Measurements from ENCODE around the gene PPP6R2. TPM values are rescaled to one million over a fixed set of nuclear protein-coding genes. Genes with fewer than 3 reads are reported as not detected.

PPP6R2 gene
- total and polyA plus RNA-seq, 9 of the 15 experiments (the other 6 are each of a cell fraction or from before 2014, with no cell fraction given): 0.32 to 39.8 (median 21.4) TPM

DNA sequence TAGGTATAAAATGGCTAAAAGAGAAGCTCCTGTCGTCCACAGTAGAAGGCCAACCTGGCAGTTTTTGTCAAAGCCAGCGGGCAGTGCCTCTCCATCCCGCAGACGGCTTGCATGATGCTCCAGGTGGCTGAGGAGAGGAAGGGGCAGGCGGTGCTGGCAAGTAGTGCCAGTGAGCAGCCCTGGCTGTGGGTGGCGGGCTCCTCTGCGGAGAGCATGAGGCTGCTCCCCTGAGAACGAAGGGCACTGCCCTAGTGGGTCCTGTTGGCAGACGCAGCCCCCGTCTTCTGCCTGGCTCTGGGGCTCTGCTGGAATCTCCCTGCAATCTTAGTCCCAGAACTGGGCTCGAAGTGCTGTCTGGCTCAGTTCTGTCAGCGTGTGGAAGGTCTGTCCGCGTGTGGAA is 80.8 kb downstream of the PPP6R2 start:
- H3K4me2 ChIP-seq (ENCODE audit: insufficient read depth, low read length): no peak overlapping the region
- ATAC-seq (no peak), DNase-seq (ENCODE audit: extremely low read depth in 1 of 4, low spot score in 3 of 4) (no peak), FAIRE-seq (no peak)
- peaks cover 71% of the 10 kb centered on the region; the same call in 2 of the 3 replicates for H3K36me3 ChIP-seq (ENCODE audit: control insufficient read depth, insufficient read depth, low read length)
- no peaks in the 10 kb centered on the region for H3K9me3 ChIP-seq (replicated peaks; ENCODE audit: control insufficient read depth, insufficient read depth, low read depth, low read length)
- CTCF ChIA-PET (ENCODE audit: low intra/inter-chr PET ratio): no interaction called here
- H3K9me1 ChIP-seq (ENCODE audit: control insufficient read depth, insufficient read depth, low read length): no peaks in the 10 kb centered on the region
- in situ Hi-C loops (cut with MboI): no loop called here
- H3K4me3 ChIP-seq: no peak overlapping the region
- BruUV-seq (replicated peaks): no TSS peak
- H3K9ac ChIP-seq (ENCODE audit: insufficient read depth in 1 of 2, low read depth in 2 of 2, low read length in 2 of 2): no peak overlapping the region
- no peak overlapping the region for H3K27ac ChIP-seq (ENCODE audit: extremely low read depth, low read depth, low read length)
- intact Hi-C loops (cut with micrococcal nuclease): no loop called here
- no peaks in the 10 kb centered on the region for H3K27me3 ChIP-seq (ENCODE audit: control insufficient read depth in 2 of 2, insufficient read depth in 2 of 2, low read length in 2 of 2)
- 94% methylated on average over 7 of the region's 14 CpGs for WGBS (ENCODE audit: insufficient coverage, low coverage, missing lambda C conversion rate)
- no peaks in the 10 kb centered on the region for H4K20me1 ChIP-seq (replicated peaks; ENCODE audit: control insufficient read depth, insufficient read depth, low read length)
- peaks cover 0 to 6% of the 10 kb centered on the region in 2 experiments; a peak in 2 of 5 replicates for H3K4me1 ChIP-seq (replicated peaks in 1 of 2; ENCODE audit: control insufficient read depth in 2 of 2, insufficient read depth in 2 of 2, low read length in 2 of 2)
- no peaks in the 10 kb centered on the region for H3K79me2 ChIP-seq (ENCODE audit: control insufficient read depth, insufficient read depth, low read length)
- POLR2A ChIA-PET: no interaction called here
- TF ChIP-seq RHOXF2B (CRISPR knock-in tag; conservative IDR thresholded peaks at IDR 0.05): no peak
- TF ChIP-seq, protein P1, sequence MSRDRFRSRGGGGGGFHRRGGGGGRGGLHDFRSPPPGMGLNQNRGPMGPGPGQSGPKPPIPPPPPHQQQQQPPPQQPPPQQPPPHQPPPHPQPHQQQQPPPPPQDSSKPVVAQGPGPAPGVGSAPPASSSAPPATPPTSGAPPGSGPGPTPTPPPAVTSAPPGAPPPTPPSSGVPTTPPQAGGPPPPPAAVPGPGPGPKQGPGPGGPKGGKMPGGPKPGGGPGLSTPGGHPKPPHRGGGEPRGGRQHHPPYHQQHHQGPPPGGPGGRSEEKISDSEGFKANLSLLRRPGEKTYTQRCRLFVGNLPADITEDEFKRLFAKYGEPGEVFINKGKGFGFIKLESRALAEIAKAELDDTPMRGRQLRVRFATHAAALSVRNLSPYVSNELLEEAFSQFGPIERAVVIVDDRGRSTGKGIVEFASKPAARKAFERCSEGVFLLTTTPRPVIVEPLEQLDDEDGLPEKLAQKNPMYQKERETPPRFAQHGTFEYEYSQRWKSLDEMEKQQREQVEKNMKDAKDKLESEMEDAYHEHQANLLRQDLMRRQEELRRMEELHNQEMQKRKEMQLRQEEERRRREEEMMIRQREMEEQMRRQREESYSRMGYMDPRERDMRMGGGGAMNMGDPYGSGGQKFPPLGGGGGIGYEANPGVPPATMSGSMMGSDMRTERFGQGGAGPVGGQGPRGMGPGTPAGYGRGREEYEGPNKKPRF (IDR thresholded peaks at IDR 0.05; ENCODE audit: low read depth, low read length): no peak
- no peak for TF ChIP-seq BDP1 (IDR thresholded peaks at IDR 0.05; ENCODE audit: insufficient read depth, insufficient read length)
- no peak overlapping the region for H2AFZ ChIP-seq (ENCODE audit: low read depth, low read length)
